ENCODE results near the gene GAB2.
"Not testable (repeated sequence)": the region's sequence is repeated elsewhere in the genome, so short reads cannot be mapped to it uniquely, and the experiment has no call there.

The GAB2 gene

GRCh38 chr11:78248191-78248590, 169.4 kb downstream of the GAB2 start:
- no peaks in the 10 kb centered on the region for H3K36me3 ChIP-seq (ENCODE audit: insufficient read depth, low read length)
- no peak overlapping the region for H2AFZ ChIP-seq (ENCODE audit: low read length, unreplicated experiment)
- peaks cover 9% of the 10 kb centered on the region for H3K4me1 ChIP-seq (ENCODE audit: control insufficient read depth, insufficient read depth, low read length, unreplicated experiment)

GRCh38 chr11:78244546-78245255, 172.9 kb downstream of the GAB2 start:
- Histone ChIP-seq H3K36me3 (ENCODE audit: insufficient read depth, low read length) (no peaks in the 10 kb centered on the region), H3K4me3 (ENCODE audit: low read depth, low read length) (no peak overlapping the region), H2AFZ (ENCODE audit: low read length, unreplicated experiment) (no peak overlapping the region), H3K27ac (ENCODE audit: low read depth, low read length) (no peak overlapping the region), H3K27me3 (ENCODE audit: insufficient read depth, low read length) (no peaks in the 10 kb centered on the region), H3K4me1 (ENCODE audit: control insufficient read depth, insufficient read depth, low read length, unreplicated experiment) (no peaks in the 10 kb centered on the region), H3K79me2 (ENCODE audit: control insufficient read depth, insufficient read depth, low read length, unreplicated experiment) (no peaks in the 10 kb centered on the region)

More at GRCh38 chr11:78248191-78248590, 169.4 kb downstream of the GAB2 start:
- Histone ChIP-seq H3K27ac (ENCODE audit: low read depth, low read length) (no peak overlapping the region), H3K27me3 (ENCODE audit: insufficient read depth, low read length) (no peaks in the 10 kb centered on the region), H3K4me3 (ENCODE audit: low read depth, low read length) (no peak overlapping the region), H3K79me2 (ENCODE audit: control insufficient read depth, insufficient read depth, low read length, unreplicated experiment) (no peaks in the 10 kb centered on the region)

GRCh38 chr11:78244080-78244479, 173.5 kb downstream of the GAB2 start:
- H2AFZ ChIP-seq (ENCODE audit: low read length, unreplicated experiment), result no peak overlapping the region
- H3K4me1 ChIP-seq (ENCODE audit: control insufficient read depth, insufficient read depth, low read length, unreplicated experiment), result no peaks in the 10 kb centered on the region
- no peaks in the 10 kb centered on the region for H3K36me3 ChIP-seq (ENCODE audit: insufficient read depth, low read length)
- no peak overlapping the region for H3K27ac ChIP-seq (ENCODE audit: low read depth, low read length)
- no peaks in the 10 kb centered on the region for H3K27me3 ChIP-seq (ENCODE audit: insufficient read depth, low read length)
- H3K4me3 ChIP-seq (ENCODE audit: low read depth, low read length), result no peak overlapping the region
- H3K79me2 ChIP-seq (ENCODE audit: control insufficient read depth, insufficient read depth, low read length, unreplicated experiment), result no peaks in the 10 kb centered on the region

GRCh38 chr11:78241475-78241874, 176.1 kb downstream of the GAB2 start:
- no peak overlapping the region for H3K27ac ChIP-seq (ENCODE audit: low read depth, low read length)
- H2AFZ ChIP-seq (ENCODE audit: low read length, unreplicated experiment), result no peak overlapping the region
- peaks cover 6% of the 10 kb centered on the region; the same call in 1 of the 2 replicates for H3K36me3 ChIP-seq (ENCODE audit: insufficient read depth, low read length)
- H3K27me3 ChIP-seq (ENCODE audit: insufficient read depth, low read length), result no peaks in the 10 kb centered on the region
- no peak overlapping the region for H3K4me3 ChIP-seq (ENCODE audit: low read depth, low read length)
- H3K79me2 ChIP-seq (ENCODE audit: control insufficient read depth, insufficient read depth, low read length, unreplicated experiment), result no peaks in the 10 kb centered on the region
- no peaks in the 10 kb centered on the region for H3K4me1 ChIP-seq (ENCODE audit: control insufficient read depth, insufficient read depth, low read length, unreplicated experiment)

GRCh38 chr11:78239781-78240180, 177.8 kb downstream of the GAB2 start:
- Histone ChIP-seq H3K36me3 (ENCODE audit: insufficient read depth, low read length) (peaks cover 6% of the 10 kb centered on the region; the same call in 1 of the 2 replicates), H3K27ac (ENCODE audit: low read depth, low read length) (no peak overlapping the region), H3K27me3 (ENCODE audit: insufficient read depth, low read length) (no peaks in the 10 kb centered on the region), H3K4me1 (ENCODE audit: control insufficient read depth, insufficient read depth, low read length, unreplicated experiment) (no peaks in the 10 kb centered on the region), H3K4me3 (ENCODE audit: low read depth, low read length) (no peak overlapping the region), H2AFZ (ENCODE audit: low read length, unreplicated experiment) (no peak overlapping the region), H3K79me2 (ENCODE audit: control insufficient read depth, insufficient read depth, low read length, unreplicated experiment) (no peaks in the 10 kb centered on the region)

GRCh38 chr11:78237293-78238046, 180.2 kb downstream of the GAB2 start:
- peaks cover 2% of the 10 kb centered on the region for H3K4me1 ChIP-seq (ENCODE audit: control insufficient read depth, insufficient read depth, low read length, unreplicated experiment)
- H3K79me2 ChIP-seq (ENCODE audit: control insufficient read depth, insufficient read depth, low read length, unreplicated experiment), result no peaks in the 10 kb centered on the region
- no peak overlapping the region for H3K27ac ChIP-seq (ENCODE audit: low read depth, low read length)
- peaks cover 6% of the 10 kb centered on the region; the same call in 1 of the 2 replicates for H3K36me3 ChIP-seq (ENCODE audit: insufficient read depth, low read length)
- H2AFZ ChIP-seq (ENCODE audit: low read length, unreplicated experiment), result no peak overlapping the region
- H3K27me3 ChIP-seq (ENCODE audit: insufficient read depth, low read length), result no peaks in the 10 kb centered on the region
- no peak overlapping the region for H3K4me3 ChIP-seq (ENCODE audit: low read depth, low read length)

- Histone ChIP-seq H3K36me3 (ENCODE audit: insufficient read depth, low read length) (peaks cover 6% of the 10 kb centered on the region; the same call in 1 of the 2 replicates), H2AFZ (ENCODE audit: low read length, unreplicated experiment) (no peak overlapping the region), H3K4me3 (ENCODE audit: low read depth, low read length) (no peak overlapping the region), H3K27ac (ENCODE audit: low read depth, low read length) (no peak overlapping the region), H3K4me1 (ENCODE audit: control insufficient read depth, insufficient read depth, low read length, unreplicated experiment) (peaks cover 10% of the 10 kb centered on the region), H3K27me3 (ENCODE audit: insufficient read depth, low read length) (no peaks in the 10 kb centered on the region), H3K79me2 (ENCODE audit: control insufficient read depth, insufficient read depth, low read length, unreplicated experiment) (no peaks in the 10 kb centered on the region)
These were observed 183.6 kb downstream of the GAB2 start for GRCh38 chr11:78234006-78234405.

GRCh38 chr11:78233046-78233445, 184.6 kb downstream of the GAB2 start:
- H3K4me3 ChIP-seq (ENCODE audit: low read depth, low read length); H3K27ac ChIP-seq (ENCODE audit: low read depth, low read length); H3K27me3 ChIP-seq (ENCODE audit: insufficient read depth, low read length); H2AFZ ChIP-seq (ENCODE audit: low read length, unreplicated experiment); H3K36me3 ChIP-seq (ENCODE audit: insufficient read depth, low read length); H3K79me2 ChIP-seq (ENCODE audit: control insufficient read depth, insufficient read depth, low read length, unreplicated experiment): not testable (repeated sequence)
- peaks cover 10% of the 10 kb centered on the region for H3K4me1 ChIP-seq (ENCODE audit: control insufficient read depth, insufficient read depth, low read length, unreplicated experiment)

GRCh38 chr11:78231962-78232501, 185.6 kb downstream of the GAB2 start:
- H3K4me3 ChIP-seq (ENCODE audit: low read depth, low read length), result no peak overlapping the region
- H3K4me1 ChIP-seq (ENCODE audit: control insufficient read depth, insufficient read depth, low read length, unreplicated experiment), result peaks cover 10% of the 10 kb centered on the region
- H3K79me2 ChIP-seq (ENCODE audit: control insufficient read depth, insufficient read depth, low read length, unreplicated experiment), result no peaks in the 10 kb centered on the region
- peaks cover 3% of the 10 kb centered on the region; the same call in 1 of the 2 replicates for H3K36me3 ChIP-seq (ENCODE audit: insufficient read depth, low read length)
- H3K27ac ChIP-seq (ENCODE audit: low read depth, low read length), result no peak overlapping the region; the same call in 1 of the 2 replicates
- H3K27me3 ChIP-seq (ENCODE audit: insufficient read depth, low read length), result no peaks in the 10 kb centered on the region
- no peak overlapping the region for H2AFZ ChIP-seq (ENCODE audit: low read length, unreplicated experiment)

- Histone ChIP-seq H3K4me3 (ENCODE audit: low read depth, low read length) (no peak overlapping the region), H3K27me3 (ENCODE audit: insufficient read depth, low read length) (no peaks in the 10 kb centered on the region), H3K79me2 (ENCODE audit: control insufficient read depth, insufficient read depth, low read length, unreplicated experiment) (no peaks in the 10 kb centered on the region), H3K27ac (ENCODE audit: low read depth, low read length) (no peak overlapping the region), H2AFZ (ENCODE audit: low read length, unreplicated experiment) (no peak overlapping the region), H3K4me1 (ENCODE audit: control insufficient read depth, insufficient read depth, low read length, unreplicated experiment) (peaks cover 10% of the 10 kb centered on the region), H3K36me3 (ENCODE audit: insufficient read depth, low read length) (no peaks in the 10 kb centered on the region)
These were observed 187.3 kb downstream of the GAB2 start for GRCh38 chr11:78230161-78230877.
